Trophoblast cell (in vitro differentiated cells and primary cell): ENCODE results near the gene NDUFS5.
"Not testable (repeated sequence)": the region's sequence is repeated elsewhere in the genome, so short reads cannot be mapped to it uniquely, and the experiment has no call there.

Source experiments
- DNase-seq, 2 donors: peaks; one replicate each; pipeline ENCODE4 v3.0.0-alpha.2; 2016
- H2AFZ ChIP-seq: 2 replicates; pipeline ENCODE4 v1.6.1; 2013; ENCODE audit warnings: low read length, moderate library complexity, mild to moderate bottlenecking; ENCODE audit not compliant: insufficient read depth, poor library complexity
- H2AK5ac ChIP-seq: 2 replicates; pipeline ENCODE4 v1.6.1; 2013; ENCODE audit warnings: mild to moderate bottlenecking, low read length
- H2BK120ac ChIP-seq: 2 replicates; pipeline ENCODE4 v1.6.1; 2013; ENCODE audit warnings: low read length, mild to moderate bottlenecking, moderate library complexity; ENCODE audit not compliant: insufficient read depth, poor library complexity
- H2BK12ac ChIP-seq: 2 replicates; pipeline ENCODE4 v1.6.1; 2013; ENCODE audit warnings: mild to moderate bottlenecking, low read length, moderate library complexity
- H2BK5ac ChIP-seq: 2 replicates; pipeline ENCODE4 v1.6.1; 2013; ENCODE audit warnings: low read length, low read depth, moderate library complexity, mild to moderate bottlenecking; ENCODE audit not compliant: poor library complexity
- H3K14ac ChIP-seq: 2 replicates; pipeline ENCODE4 v1.6.1; 2013; ENCODE audit warnings: mild to moderate bottlenecking, low read length
- H3K18ac ChIP-seq: 2 replicates; pipeline ENCODE4 v1.6.1; 2013; ENCODE audit warnings: mild to moderate bottlenecking, low read length
- H3K23ac ChIP-seq: 2 replicates; pipeline ENCODE4 v1.6.1; 2013; ENCODE audit warnings: low read length
- H3K27ac ChIP-seq: 2 replicates; pipeline ENCODE4 v1.5.1; 2013; ENCODE audit warnings: low read depth, mild to moderate bottlenecking, inconsistent platforms, low read length, moderate library complexity
- H3K27me3 ChIP-seq: 2 replicates; pipeline ENCODE4 v1.6.1; 2013; ENCODE audit warnings: inconsistent platforms, mild to moderate bottlenecking, low read length, moderate library complexity; ENCODE audit not compliant: insufficient read depth
- H3K36me3 ChIP-seq, 2 experiments: 1 replicate in 1 of 2; 2 replicates in 1 of 2; pipeline ENCODE4 v1.6.1; 2013; ENCODE audit warnings: low read length in 2 of 2, mild to moderate bottlenecking in 2 of 2, moderate library complexity in 1 of 2; ENCODE audit not compliant: insufficient read depth in 2 of 2, control insufficient read depth in 1 of 2
- H3K4ac ChIP-seq: 2 replicates; pipeline ENCODE4 v1.6.1; 2013; ENCODE audit warnings: low read depth, mild to moderate bottlenecking, low read length, moderate library complexity
- H3K4me1 ChIP-seq, 2 experiments: 1 replicate in 1 of 2; 2 replicates in 1 of 2; pipeline ENCODE4 v1.6.1; 2013; ENCODE audit warnings: low read length in 2 of 2, mild to moderate bottlenecking in 2 of 2, moderate library complexity in 1 of 2; ENCODE audit not compliant: insufficient read depth in 2 of 2, control insufficient read depth in 1 of 2
- H3K4me2 ChIP-seq: 2 replicates; pipeline ENCODE4 v1.6.1; 2013; ENCODE audit warnings: inconsistent platforms, mild to moderate bottlenecking, low read length, moderate library complexity
- H3K4me3 ChIP-seq: 2 replicates; pipeline ENCODE4 v1.5.1; 2013; ENCODE audit warnings: mild to moderate bottlenecking, low read depth, low read length, inconsistent platforms
- H3K79me1 ChIP-seq: one replicate; pipeline ENCODE4 v1.6.1; 2013; ENCODE audit warnings: low read length
- H3K79me2 ChIP-seq: 2 replicates; pipeline ENCODE4 v1.6.1; 2013; ENCODE audit warnings: low read length, mild to moderate bottlenecking; ENCODE audit not compliant: control insufficient read depth, insufficient read depth, poor library complexity
- H3K9ac ChIP-seq: 2 replicates; pipeline ENCODE4 v1.6.1; 2013; ENCODE audit warnings: mild to moderate bottlenecking, low read length
- H3K9me3 ChIP-seq: 2 replicates; pipeline ENCODE4 v1.6.1; 2013; ENCODE audit warnings: low read depth, mild to moderate bottlenecking, control low read depth, inconsistent platforms, low read length; ENCODE audit not compliant: insufficient read depth
- H4K12ac ChIP-seq: 2 replicates; pipeline ENCODE4 v1.6.1; 2013; ENCODE audit warnings: low read depth, mild to moderate bottlenecking, low read length, moderate library complexity
- H4K8ac ChIP-seq: 2 replicates; pipeline ENCODE4 v1.6.1; 2013; ENCODE audit warnings: low read depth, mild to moderate bottlenecking, low read length, moderate library complexity
- H4K91ac ChIP-seq: one replicate; pipeline ENCODE4 v1.6.1; 2013; ENCODE audit warnings: low read depth, mild to moderate bottlenecking, low read length, moderate library complexity
- WGBS: extraction: QIAGEN DNeasy Blood & Tissue Kit; methylation state at CpG from one replicate; pipeline ENCODE4 v1.1.7; 2013; ENCODE audit warnings: missing lambda C conversion rate; ENCODE audit not compliant: insufficient read length, insufficient coverage; ENCODE audit errors: extremely low coverage; 5-methylcytosine and 5-hydroxymethylcytosine counted together

The NDUFS5 gene

DNA sequence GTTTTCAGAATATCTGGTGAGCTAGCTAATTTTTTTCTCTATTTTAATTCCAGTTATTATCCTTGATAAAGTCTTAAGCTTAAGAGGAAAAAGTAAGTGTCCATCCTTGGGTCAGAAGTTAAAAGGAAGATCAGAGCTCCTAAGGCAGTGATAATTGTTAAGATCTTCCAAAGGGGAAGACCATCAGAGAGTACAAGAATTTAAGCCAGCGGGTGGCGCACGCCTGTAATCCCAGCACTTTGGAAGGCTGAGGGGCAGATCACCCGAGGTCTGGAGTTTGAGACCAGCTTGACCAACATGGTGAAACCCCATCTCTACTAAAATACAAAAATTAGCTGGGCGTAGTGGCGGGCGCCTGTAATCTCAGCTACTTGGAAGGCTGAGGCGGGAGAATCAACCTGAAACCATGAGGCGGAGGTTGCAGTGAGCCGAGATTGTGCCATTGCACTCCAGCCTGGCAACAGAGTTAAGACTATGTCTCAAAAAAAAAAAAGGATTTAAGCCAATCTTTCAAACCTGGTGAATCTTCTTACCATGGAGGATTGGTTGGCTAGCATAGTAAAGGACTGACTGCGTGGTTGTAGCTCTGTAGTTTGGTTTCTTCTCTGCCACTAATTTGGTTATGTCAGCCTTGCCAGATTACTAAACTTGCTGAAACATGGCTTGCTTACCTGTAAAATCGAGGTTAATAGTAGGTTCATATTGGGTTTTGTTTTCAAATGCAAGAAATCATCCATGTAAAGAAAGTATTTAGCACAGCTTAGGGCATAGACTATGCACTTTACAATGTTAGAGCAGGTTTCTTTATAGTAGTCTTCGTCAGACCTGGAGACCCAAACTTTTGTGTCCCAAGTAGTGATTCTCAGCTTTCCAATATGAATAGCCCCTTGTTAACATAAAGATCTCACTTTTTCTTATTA is 19.2 kb upstream of the NDUFS5 start:
- Histone ChIP-seq H3K4me1 (no peaks in the 10 kb centered on the region), H3K4ac (no peak overlapping the region), H3K18ac (no peak overlapping the region), H4K12ac (no peak overlapping the region), H4K91ac (no peak overlapping the region), H3K27me3 (no peaks in the 10 kb centered on the region), H2BK5ac (no peak overlapping the region), H2BK120ac (no peak overlapping the region), H2AK5ac (no peak overlapping the region), H3K79me1 (no peaks in the 10 kb centered on the region), H2AFZ (no peak overlapping the region), H3K4me3 (no peak overlapping the region), H3K14ac (no peak overlapping the region), H3K9me3 (no peaks in the 10 kb centered on the region), H3K9ac (no peak overlapping the region), H3K79me2 (no peaks in the 10 kb centered on the region), H3K36me3 (peaks cover 35 to 46% of the 10 kb centered on the region in 2 experiments), H3K4me2 (no peak overlapping the region), H3K23ac (no peak overlapping the region), H3K27ac (no peak overlapping the region), H4K8ac (no peak overlapping the region), H2BK12ac (no peak overlapping the region)
- WGBS: no CpG with 5 or more reads among the region's 13 CpGs
- no peak for DNase-seq

DNA sequence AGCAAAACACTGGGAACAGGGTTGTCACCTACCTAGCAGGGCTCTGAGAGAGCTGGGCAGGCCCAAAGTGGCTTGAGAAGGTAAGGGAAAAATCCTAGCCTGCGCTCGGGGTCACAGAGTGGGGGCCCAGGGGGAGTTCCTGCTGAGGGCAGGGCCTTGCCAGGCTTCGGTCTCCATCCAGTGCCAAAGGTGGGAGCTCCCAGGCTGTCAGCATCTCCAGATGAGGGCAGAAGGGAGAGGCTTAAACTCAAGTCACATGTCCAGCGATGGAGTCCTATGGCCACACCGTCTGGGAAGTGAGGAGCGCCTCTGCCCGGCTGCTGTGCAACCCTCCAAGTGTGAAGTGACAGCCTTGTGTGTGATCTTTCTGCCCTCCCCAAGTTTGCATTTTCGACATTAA is 11.2 kb upstream of the NDUFS5 start:
- not testable (repeated sequence) for DNase-seq, H3K79me2 ChIP-seq, H3K18ac ChIP-seq, H3K4me2 ChIP-seq, H3K4me1 ChIP-seq, H4K91ac ChIP-seq, H3K9ac ChIP-seq, H3K4ac ChIP-seq, H2AK5ac ChIP-seq, H2BK5ac ChIP-seq, H2BK12ac ChIP-seq, H3K14ac ChIP-seq, H3K23ac ChIP-seq, H3K79me1 ChIP-seq, H2AFZ ChIP-seq, H3K27ac ChIP-seq, H3K27me3 ChIP-seq, H3K4me3 ChIP-seq, H4K8ac ChIP-seq, H4K12ac ChIP-seq, H2BK120ac ChIP-seq, H3K9me3 ChIP-seq
- peaks cover 7 to 11% of the 10 kb centered on the region in 2 experiments for H3K36me3 ChIP-seq
- no CpG with 5 or more reads among the region's 8 CpGs for WGBS

DNA sequence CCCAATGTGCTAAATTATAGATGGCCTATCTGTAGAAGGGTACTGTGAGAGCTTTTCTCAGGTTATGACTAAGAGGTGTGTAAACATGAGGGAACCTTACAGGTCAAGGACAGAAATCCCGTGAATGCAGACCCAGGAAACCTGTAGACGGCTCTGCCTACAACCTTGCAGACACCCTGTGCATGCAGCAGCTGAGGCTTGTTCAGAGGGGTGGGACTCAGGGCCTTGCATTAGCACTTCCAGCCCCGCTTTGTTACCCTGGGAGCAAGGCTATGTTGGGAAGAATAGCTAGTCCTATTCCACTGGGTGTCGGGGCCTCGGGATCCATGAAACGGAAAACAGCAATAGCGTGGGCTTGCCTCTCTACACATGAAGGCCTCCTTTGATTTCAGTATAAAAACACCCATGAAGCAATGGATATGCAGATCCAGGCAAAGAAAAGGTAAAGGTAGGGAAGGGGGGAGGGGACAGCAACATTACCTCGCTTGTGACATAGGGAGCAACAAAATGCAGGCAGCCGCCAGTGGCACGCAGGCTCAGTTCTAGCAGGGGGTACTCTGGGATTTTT is 9.5 kb upstream of the NDUFS5 start:
- no peak overlapping the region for H3K18ac ChIP-seq
- H4K8ac ChIP-seq: no peak overlapping the region
- no peak for DNase-seq
- no peak overlapping the region for H3K23ac ChIP-seq
- no peaks in the 10 kb centered on the region for H3K79me2 ChIP-seq
- no peak overlapping the region for H3K27ac ChIP-seq
- no peaks in the 10 kb centered on the region for H3K9me3 ChIP-seq
- no peak overlapping the region for H2AK5ac ChIP-seq
- H3K79me1 ChIP-seq: no peaks in the 10 kb centered on the region
- H3K27me3 ChIP-seq: no peaks in the 10 kb centered on the region
- H4K12ac ChIP-seq: no peak overlapping the region
- peaks cover 1 to 8% of the 10 kb centered on the region in 2 experiments for H3K36me3 ChIP-seq
- no CpG with 5 or more reads among the region's 10 CpGs for WGBS
- H3K14ac ChIP-seq: no peak overlapping the region
- H3K4me2 ChIP-seq: no peak overlapping the region
- H4K91ac ChIP-seq: no peak overlapping the region
- H3K9ac ChIP-seq: no peak overlapping the region
- H2BK12ac ChIP-seq: no peak overlapping the region
- no peak overlapping the region for H3K4me3 ChIP-seq
- no peak overlapping the region for H2BK120ac ChIP-seq
- H3K4me1 ChIP-seq: no peaks in the 10 kb centered on the region
- H3K4ac ChIP-seq: no peak overlapping the region
- no peak overlapping the region for H2BK5ac ChIP-seq
- no peak overlapping the region for H2AFZ ChIP-seq

DNA sequence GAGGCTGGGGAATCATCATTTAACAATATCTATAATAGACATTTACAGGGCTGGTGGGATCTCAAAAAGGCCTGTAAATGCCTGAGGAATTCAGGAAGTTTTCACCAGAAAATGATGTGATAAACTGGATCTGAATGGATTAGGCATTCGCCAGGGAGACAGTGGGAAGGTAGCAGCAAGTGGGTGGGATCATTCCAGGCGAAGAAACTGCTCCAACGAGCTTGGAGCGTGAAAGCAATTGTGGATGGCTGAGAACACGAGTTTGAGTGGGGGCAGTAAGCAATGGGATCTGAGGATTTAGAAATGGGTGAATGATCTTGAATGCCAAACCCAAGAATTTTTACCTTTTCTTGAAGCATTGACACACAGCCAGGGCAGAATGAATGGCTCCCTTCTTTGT is 8.9 kb upstream of the NDUFS5 start:
- Histone ChIP-seq H4K8ac (no peak overlapping the region), H3K4ac (no peak overlapping the region)

More for the DNA sequence above, 8.9 kb upstream of the NDUFS5 start:
- no peak overlapping the region for H3K4me3 ChIP-seq
- no peak overlapping the region for H3K9ac ChIP-seq
- WGBS: no CpG with 5 or more reads among the region's 5 CpGs
- no peak overlapping the region for H3K23ac ChIP-seq
- no peak overlapping the region for H3K14ac ChIP-seq
- no peaks in the 10 kb centered on the region for H3K9me3 ChIP-seq
- no peak for DNase-seq
- H3K79me1 ChIP-seq: no peaks in the 10 kb centered on the region
- no peak overlapping the region for H3K4me2 ChIP-seq
- no peaks in the 10 kb centered on the region for H3K79me2 ChIP-seq
- no peak overlapping the region for H3K27ac ChIP-seq
- H3K4me1 ChIP-seq: no peaks in the 10 kb centered on the region
- no peak overlapping the region for H2BK12ac ChIP-seq
- H4K12ac ChIP-seq: no peak overlapping the region
- H3K36me3 ChIP-seq: peaks cover 0 to 5% of the 10 kb centered on the region in 2 experiments
- H2AK5ac ChIP-seq: no peak overlapping the region
- H4K91ac ChIP-seq: no peak overlapping the region
- no peaks in the 10 kb centered on the region for H3K27me3 ChIP-seq
- H2BK120ac ChIP-seq: no peak overlapping the region
- H3K18ac ChIP-seq: no peak overlapping the region
- no peak overlapping the region for H2BK5ac ChIP-seq
- H2AFZ ChIP-seq: no peak overlapping the region
